Measurements from ENCODE around the gene SAFB2.

Gene SAFB2

GRCh38 chr19:5542665-5543064 is 79.9 kb downstream of the SAFB2 start:
- DNase-seq (ENCODE audit: low read depth in 2 of 2), result no peak

- DNase-seq (ENCODE audit: low read depth in 2 of 2), result no peak
Measured at GRCh38 chr19:5541456-5541855, 81.1 kb downstream of the SAFB2 start.

GRCh38 chr19:5540208-5540607 is 82.4 kb downstream of the SAFB2 start:
- no peak for DNase-seq (ENCODE audit: low read depth in 2 of 2)

GRCh38 chr19:5537870-5538269 is 84.7 kb downstream of the SAFB2 start:
- no peak for DNase-seq (ENCODE audit: low read depth in 2 of 2)

Data from stimulated activated CD8-positive, alpha-beta memory T cell treated with anti-CD3 and anti-CD28 coated beads, Interleukin-15, amount 100 ng/mL, for 4 hours (primary cell).